K562 (cell line): ENCODE measurements around the gene PYCR2. TPM values are rescaled to one million over a fixed set of nuclear protein-coding genes. Genes with fewer than 3 reads are reported as not detected.

ENCODE experiments used
- ARHGAP35 ChIP-seq: fragments of 450-650 bp; IDR thresholded peaks from 2 replicates; pipeline ENCODE4 v1.6.1; 2018; ENCODE audit not compliant: partially characterized antibody
- ETV1 ChIP-seq: fragments of 450-650 bp; conservative IDR thresholded peaks from 2 replicates; pipeline ENCODE4 v1.6.1; 2016; ENCODE audit warnings: missing genetic modification characterization, control low read depth, low read depth, missing compliant biosample characterization
- KDM2B ChIP-seq: fragments of 250-450 bp; sonication (Bioruptor Pico); IDR thresholded peaks from 2 replicates; pipeline ENCODE4 v1.8.0; 2021; ENCODE audit warnings: mild to moderate bottlenecking, moderate library complexity
- NCOA4 ChIP-seq: fragments of 450-650 bp; IDR thresholded peaks from 2 replicates; pipeline ENCODE4 v1.6.1; 2018; ENCODE audit warnings: mild to moderate bottlenecking; ENCODE audit not compliant: partially characterized antibody
- RBM14 ChIP-seq: fragments of 200-400 bp; formaldehyde crosslinking; IDR thresholded peaks from 2 replicates; pipeline ENCODE4 v1.6.1; 2018; ENCODE audit warnings: low read depth, mild to moderate bottlenecking, low read length, moderate library complexity, borderline replicate concordance; ENCODE audit not compliant: insufficient read depth
- XRCC3 ChIP-seq: fragments of 450-650 bp; IDR thresholded peaks from 2 replicates; pipeline ENCODE4 v1.6.1; 2017; ENCODE audit warnings: mild to moderate bottlenecking, moderate library complexity
- ZNF347 ChIP-seq: fragments of 450-650 bp; formaldehyde crosslinking; IDR thresholded peaks from 2 replicates; pipeline ENCODE4 v1.4.0; 2020; ENCODE audit warnings: low read depth, mild to moderate bottlenecking, moderate library complexity
- ZNF609 ChIP-seq: sonication (generic); formaldehyde crosslinking; IDR thresholded peaks from 2 replicates; pipeline ENCODE4 v1.8.1; 2023; ENCODE audit warnings: missing genetic modification reagents, mild to moderate bottlenecking, borderline replicate concordance
- polyA plus RNA-seq, 8 experiments: library from polyadenylated mRNA; depleted of rRNA in 4 of 8; stranded (reverse) in 5 of 8; unstranded in 3 of 8; fragments of >200 nt; fragmentation: Nextera tagmentation in 2 of 8; fragmentation: Illumina TruSeq in 1 of 8; extraction: Ambion mirVana in 2 of 8; extraction: Trizol in 1 of 8; gene quantifications; 2 replicates each; pipeline versions ENCODE4 v1.2.1 to v1.2.3, GENCODE V29; 2011 to 2014; ENCODE audit warnings: inconsistent platforms in 1 of 8, missing spikeins in 1 of 8
- total RNA-seq, 7 experiments: library from RNA; depleted of rRNA in 6 of 7; stranded (reverse); fragments of >200 nt in 6 of 7; fragmentation: Illumina TruSeq in 2 of 7; extraction: Trizol in 2 of 7; gene quantifications; 2 replicates each; pipeline versions ENCODE4 v1.2.1 to v1.2.3, GENCODE V29; 2011 to 2021; ENCODE audit warnings: low replicate concordance in 1 of 7

The PYCR2 gene
- total and polyA plus RNA-seq, 9 of the 15 experiments (the other 6 are each of a cell fraction or from before 2014, with no cell fraction given): 5.5 to 219 (median 127) TPM

- TF ChIP-seq ZNF347 (no peak), NCOA4 (no peak), RBM14 (no peak), ARHGAP35 (no peak), XRCC3 (no peak), KDM2B (CRISPR knock-in tag) (0 out of 2 replicates have a peak, but pooled peaks have one; percentile 9), ETV1 (tag) (no peak), ZNF609 (CRISPR knock-in tag) (no peak)
Measured at GRCh38 chr1:225962440-225962975, 38.5 kb upstream of the PYCR2 start (continued).
